Fibroblast of skin of back (primary cell): Measurements from ENCODE around the gene EIF3F.

Experiments used
- DNase-seq: peaks from one replicate; pipeline ENCODE4 v3.0.0-alpha.2; 2013

EIF3F gene

DNA sequence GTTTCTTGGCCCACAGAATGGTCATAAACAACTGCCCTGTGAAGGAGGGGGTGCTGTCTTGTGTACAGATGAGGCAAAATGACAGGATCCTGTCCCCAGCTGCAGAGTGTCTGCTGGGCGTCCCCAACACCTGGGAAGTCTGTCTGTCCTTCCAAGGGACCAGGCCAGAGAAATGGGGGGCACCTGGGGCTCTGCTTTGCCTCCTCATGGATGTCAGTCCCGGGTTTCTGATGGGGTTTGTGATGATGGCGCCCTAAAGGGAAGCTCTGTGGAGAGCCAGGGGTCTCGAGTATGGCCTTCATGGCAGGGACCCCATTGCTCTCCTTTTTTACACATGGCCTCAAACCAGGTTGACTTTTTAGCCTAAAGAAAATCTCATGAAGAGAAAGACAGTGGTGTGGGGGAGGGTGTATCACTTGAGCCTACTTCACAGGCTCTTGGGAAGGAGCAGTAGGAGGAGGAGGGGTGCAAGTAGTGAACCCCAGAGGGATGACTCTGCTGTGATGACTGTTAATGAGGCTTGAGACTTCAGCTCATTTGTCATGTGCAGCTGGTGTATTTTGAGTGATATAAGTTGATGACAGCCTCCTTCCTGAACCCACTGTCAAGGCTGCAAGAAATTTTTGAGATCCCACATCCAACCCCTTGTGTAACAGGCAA, 53.3 kb downstream of the EIF3F start:
- no peak for DNase-seq

GRCh38 chr11:8040921-8041285, 53.8 kb downstream of the EIF3F start:
- no peak for DNase-seq

DNA sequence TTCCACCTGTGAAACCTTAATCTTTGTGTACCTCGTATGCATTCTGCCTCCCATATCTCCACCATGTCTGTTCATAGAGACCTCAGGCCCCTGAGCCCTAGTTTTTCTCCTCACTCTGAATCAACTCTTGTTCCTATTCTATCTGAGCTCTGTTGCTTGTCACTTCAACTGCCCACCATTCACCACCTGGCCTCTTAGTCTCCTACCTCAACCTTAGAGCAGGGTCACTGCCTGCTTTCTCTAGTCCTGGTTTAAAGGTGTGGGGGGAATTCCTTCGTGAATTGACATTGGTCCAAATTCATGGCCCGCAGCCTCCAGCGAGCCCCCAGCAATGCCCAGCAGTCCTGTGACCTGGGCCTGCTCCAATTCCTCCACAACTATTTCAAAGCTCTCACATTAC, 54.4 kb downstream of the EIF3F start:
- no peak for DNase-seq

DNA sequence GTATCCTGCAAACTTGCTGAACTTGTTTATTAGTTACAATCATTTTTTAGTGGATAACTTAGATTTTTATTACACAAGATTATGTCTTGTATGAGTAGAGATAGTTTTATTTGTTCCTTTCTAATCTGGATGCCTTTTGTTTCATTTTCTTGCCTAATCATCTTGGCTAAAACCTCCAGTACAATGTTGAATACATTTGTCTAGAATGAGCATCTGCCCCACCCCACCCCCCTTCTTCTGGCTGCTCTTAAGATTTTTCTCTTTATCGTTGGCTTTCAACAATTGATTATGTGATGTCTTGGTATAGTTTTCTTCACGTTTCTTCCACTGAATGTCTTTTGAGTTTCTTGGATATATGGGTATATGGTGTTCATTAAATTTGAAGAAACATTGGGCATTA, 56.6 kb downstream of the EIF3F start:
- no peak for DNase-seq

DNA sequence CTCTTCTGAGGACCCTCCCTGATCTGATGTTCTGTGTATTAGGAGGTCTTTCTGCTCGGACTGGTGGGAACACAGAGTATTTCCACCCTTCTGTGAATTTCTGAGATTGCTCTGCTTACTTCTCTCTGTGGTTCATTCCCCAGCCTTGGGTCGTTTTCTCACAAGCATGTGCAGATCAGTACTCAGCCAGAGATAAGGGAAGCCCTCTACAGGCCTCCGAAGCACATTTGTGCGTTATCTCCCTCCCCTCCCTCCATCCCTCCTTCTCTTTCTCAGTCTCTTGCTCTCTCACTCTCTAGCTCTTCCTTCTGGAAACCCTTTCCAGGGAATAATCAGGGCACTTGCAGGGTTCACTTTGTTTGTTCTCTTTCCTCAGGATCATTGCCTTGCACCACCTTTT, 58.7 kb downstream of the EIF3F start:
- DNase-seq, result no peak

DNA sequence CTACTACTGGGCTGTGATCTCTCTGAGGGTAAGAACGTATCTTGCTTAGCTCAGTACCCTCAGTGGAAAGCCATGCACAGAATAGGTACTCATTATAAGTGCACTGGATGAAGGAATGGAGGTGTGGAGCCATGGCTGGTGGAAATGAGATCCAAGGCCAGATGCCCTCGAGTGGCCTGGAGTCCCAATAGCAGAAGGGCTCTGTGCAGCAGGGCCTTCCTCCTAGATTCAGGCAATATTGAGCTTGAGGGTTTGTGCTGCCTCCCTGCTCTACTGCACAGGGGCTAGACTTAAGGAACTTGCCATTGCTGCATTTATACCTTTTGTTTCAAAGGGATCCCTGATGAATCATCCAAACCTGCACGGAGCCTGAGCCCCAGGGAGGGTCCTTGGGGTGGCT, 60.2 kb downstream of the EIF3F start:
- DNase-seq, result no peak

DNA sequence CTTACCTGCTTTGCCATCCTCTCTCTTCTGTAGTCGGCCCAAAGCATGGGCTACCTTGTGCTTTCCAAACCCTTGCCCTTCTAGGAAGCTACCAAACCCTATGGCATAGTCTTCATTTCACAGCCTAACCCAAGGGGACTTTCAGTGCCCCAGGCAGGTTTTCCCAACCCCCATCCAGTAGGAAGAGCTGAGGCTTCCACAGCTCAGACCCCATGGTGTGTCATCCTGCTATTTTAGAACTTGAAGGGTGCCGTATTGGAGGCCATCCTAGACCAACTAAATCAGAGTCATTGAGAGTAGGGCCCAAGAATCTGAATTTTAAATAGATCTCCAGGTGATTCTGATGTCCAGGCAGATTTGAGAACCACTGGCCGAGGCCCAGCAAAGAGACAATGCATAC, 61.9 kb downstream of the EIF3F start:
- no peak for DNase-seq
